EL (cell line): ENCODE measurements around the gene RPS23.

ENCODE experiments used
- DNase-seq: peaks from one replicate; pipeline ENCODE4 v3.0.0-alpha.2; 2016

The RPS23 gene

DNA sequence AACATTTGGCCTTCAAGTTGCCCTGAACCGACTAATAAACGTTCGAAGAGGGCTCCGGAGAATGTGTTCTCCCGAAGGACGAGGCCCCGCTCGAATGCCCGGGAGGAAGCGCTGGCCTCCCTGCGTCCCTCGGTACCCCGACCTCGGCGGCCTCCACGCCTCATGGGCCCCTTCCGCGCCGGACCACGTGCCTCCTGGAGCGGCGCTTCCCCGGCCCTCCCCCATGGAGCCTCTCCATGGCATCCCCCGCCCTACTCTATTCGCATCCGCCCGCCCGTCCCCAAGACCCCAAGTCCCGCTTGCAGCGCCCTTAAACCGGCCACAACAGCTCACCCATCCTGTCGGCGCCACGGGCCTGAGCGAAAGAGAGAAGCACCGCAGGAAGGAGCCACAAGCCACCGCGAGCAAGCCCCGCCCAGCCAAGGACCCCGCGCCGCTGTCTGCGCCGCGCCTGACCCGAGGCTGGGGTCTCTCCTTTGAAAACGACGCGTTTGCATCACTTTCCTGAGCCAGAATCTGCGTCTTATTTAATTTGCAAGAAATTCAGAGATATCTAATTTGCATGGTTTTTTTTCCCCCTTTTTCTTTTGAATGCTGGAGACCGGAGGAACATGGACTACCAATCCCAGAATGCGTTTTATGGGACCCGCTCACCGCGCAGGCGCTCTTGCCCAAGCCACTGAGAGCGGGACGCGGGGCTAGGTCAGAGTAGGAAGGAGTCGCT, at the start of gene RPS23:
TSS of gene RPS23 (minus strand) at position 368 of the 724 bp plus-strand sequence. CDS start at position 337, 31 bp downstream.
- DNase-seq, result peak; percentile 92

- no peak for DNase-seq
Measured at GRCh38 chr5:82327941-82328340, 49.8 kb upstream of the RPS23 start.

- no peak for DNase-seq
Measured at GRCh38 chr5:82325996-82326395, 47.8 kb upstream of the RPS23 start.

- DNase-seq, result no peak
Measured at GRCh38 chr5:82325155-82325554, 47.0 kb upstream of the RPS23 start.

GRCh38 chr5:82320966-82321365, 42.8 kb upstream of the RPS23 start:
- peak; percentile 16 for DNase-seq

DNA sequence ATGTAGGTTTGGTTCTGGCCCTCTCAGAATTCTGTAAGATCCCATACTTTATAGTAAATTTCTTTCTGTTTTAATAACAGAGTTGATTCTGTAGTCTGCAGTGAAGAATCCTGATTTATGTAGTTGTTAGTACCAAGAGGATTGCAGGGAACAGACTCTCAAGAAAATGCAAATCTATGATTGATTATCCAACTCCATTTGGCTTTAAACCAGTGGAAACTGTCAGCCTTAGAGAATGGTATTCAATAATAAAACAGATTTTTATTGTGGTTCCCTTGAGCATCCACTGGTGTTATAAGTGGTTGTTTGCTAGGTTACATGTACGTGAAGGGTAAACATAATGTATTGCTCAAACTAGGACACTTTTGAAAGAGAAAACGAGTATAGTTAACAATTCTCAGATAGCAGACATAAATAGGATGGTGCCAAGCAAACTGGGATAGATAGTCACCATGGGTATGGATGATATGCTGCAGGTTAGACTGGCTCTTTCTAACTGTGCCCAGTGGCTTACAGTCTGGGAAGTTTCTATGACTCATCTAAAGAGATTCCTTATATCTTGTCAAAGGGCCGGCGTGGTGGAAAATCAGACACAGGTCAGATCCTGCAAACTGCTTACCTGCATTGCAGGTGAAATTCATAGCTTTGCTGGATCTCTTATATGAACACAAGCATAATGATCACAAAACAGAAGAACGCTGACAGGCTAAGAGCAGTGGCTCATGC, 41.7 kb upstream of the RPS23 start:
- no peak for DNase-seq

DNA sequence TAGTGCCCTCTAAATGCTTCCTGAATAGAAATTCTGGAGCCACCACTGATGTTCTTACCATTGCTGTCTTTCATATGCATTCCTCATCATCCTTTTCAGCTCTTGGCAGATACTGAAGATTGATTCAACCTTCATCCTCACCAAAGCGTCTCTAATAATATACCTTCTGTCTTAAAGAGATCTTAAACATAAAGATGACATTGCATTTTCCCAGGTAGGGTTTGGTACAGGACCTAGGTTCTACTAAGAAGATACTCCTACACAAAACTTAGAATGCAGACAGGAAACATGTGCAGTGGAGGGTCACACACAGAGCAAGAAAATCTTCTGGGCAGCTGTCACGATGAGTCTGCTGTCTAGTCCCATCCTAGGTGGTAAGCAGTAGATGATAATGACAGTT, 41.0 kb upstream of the RPS23 start:
- DNase-seq, result no peak

GRCh38 chr5:82314964-82315758, 37.0 kb upstream of the RPS23 start:
- DNase-seq, result no peak

DNA sequence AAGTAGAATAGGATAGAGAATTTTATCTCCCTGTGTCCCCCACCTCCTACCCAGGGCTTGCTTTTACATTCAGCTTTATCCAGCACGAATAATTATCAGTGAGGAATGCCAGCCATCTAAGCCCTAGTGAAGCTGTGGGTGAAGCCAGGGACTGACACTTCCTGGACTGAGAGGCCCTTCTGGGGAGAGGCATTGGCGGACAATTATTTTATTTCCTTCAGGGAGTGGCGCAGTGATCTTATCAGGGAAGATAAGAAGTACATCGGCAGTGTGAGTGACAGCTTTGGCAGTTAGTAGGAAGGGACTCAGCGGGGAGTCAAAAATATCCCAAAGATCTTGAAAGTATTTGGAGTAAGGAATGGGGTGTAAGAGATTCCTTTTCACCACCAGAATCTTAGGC, 34.9 kb upstream of the RPS23 start:
- DNase-seq, result no peak

- DNase-seq, result peak; percentile 69
Measured at GRCh38 chr5:82312373-82312856, 34.3 kb upstream of the RPS23 start.

DNA sequence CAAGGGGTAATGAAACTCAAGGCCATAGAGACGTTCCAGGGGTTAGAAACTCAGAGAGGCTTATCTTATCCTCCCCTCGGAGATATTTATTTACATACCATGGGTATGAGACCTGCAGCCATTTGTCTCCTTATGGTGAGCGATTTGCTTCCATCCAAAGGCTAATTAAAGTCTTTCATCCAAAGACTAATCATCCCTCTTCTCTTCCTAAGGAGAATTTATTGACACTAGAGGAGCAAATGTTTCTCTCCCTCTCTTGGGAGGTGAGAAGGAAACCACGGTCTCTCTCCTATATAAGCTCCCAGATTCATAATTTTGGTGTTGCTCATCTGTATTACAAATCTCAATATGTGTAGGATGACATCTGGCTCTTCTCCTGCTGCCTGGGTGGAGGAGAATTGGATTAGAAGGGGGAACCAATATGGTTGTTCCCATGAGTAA, 31.0 kb upstream of the RPS23 start:
- DNase-seq, result no peak

GRCh38 chr5:82308416-82308815, 30.3 kb upstream of the RPS23 start:
- no peak for DNase-seq

- no peak for DNase-seq
Measured at GRCh38 chr5:82307451-82307850, 29.3 kb upstream of the RPS23 start.

DNA sequence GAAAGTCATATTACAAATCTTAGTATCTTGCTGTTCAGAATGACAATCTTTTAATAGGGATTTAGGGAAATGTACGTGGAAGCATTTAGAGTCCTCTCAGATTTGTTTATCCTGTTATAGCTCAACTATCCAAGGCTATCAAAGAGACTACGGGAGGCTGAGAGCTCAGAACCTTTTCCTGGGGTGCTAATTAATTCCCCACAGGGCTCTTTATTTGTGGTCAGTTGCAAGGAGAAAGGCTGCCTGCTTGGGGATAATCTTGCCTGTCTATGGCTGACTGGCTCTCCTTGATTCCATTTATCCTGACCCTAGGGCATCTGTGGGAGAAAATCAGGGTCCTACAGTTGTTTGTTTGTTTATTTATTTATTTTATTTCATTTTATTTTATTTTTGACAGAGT, 28.0 kb upstream of the RPS23 start:
- no peak for DNase-seq

GRCh38 chr5:82301190-82301589, 23.0 kb upstream of the RPS23 start:
- DNase-seq, result no peak

DNA sequence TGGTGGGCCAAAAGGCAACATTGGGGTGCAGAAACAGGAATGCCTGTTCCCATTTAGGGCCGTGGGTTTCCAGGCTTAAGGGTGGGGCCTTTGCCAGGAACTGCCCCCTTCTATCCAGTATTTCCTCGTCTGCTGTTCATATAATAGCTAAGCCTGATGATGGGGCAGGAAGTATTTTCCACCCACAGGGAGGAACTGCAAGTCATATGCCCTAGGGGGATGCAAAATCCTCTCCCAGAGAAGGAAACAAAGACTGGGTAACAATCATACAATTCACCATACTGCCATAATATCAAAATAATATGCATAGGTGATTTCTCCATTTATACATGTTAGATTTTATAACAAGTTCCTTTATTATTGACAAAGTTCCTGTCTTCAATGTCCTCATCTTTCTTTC, 20.5 kb upstream of the RPS23 start:
- no peak for DNase-seq

GRCh38 chr5:82297711-82298110, 19.6 kb upstream of the RPS23 start:
- DNase-seq, result no peak

DNA sequence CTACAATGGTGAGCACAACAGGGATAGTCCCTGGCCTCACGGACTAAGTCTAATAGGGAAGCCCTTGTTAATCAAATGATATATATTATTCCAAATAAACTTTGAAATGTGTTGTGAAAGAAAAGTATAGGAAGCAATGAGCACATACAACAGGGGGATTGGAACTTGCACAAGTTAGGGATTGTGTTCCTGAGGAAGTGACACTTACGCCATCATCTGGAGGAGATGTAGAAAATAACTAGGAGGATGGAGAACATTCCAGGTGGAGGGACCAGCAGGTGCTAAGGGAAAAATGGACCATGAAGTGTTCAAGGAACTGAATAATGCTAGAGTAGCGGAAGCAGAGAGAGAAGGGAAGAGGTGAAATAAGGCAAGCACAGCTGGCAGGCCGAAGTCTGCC, 18.8 kb upstream of the RPS23 start:
- DNase-seq, result no peak

DNA sequence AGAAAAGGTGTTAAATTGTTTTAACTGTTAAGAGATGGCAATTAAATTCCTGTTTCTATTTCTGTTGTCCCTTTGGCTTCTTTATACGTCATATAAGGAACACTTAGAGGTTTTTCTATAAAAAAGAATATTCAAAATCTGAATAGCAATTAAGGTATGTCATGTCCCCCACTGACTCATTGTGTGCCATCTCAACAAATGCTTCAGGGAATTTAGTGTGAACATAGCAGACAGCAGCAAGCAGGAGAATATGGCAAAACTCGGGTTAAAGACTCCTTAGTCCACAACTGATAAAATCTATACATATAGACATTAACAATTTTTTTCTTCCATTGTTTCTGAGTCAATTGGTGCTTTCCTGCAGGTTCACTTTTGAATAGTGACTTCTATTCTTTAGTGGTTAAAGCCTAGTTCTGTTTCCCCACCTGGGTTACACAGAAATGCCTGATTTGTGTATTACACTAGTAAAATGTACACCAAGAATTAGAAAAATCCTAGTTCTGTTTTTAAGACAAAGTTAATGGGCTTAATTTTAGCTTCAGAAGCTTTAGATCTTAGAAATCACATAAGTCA, 17.9 kb upstream of the RPS23 start:
- DNase-seq, result no peak

DNA sequence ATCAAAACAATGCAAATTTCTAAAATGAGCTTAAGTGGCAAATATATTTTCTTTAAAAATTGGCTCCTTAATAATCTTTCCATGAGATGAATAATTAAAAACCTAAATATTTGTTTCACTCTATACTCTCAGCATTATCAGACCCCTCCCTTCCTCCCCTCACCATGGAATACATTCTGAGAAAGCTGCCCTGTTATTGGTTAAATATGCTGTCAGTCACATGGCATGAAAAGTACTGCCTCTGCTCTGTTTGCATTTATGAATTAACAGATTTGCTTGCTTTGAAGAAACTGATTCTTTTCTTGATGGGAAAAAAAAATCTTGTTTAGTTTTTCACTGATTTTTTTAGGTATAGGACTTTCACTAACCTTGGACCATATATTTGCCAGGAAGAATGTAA, 17.0 kb upstream of the RPS23 start:
- no peak for DNase-seq

DNA sequence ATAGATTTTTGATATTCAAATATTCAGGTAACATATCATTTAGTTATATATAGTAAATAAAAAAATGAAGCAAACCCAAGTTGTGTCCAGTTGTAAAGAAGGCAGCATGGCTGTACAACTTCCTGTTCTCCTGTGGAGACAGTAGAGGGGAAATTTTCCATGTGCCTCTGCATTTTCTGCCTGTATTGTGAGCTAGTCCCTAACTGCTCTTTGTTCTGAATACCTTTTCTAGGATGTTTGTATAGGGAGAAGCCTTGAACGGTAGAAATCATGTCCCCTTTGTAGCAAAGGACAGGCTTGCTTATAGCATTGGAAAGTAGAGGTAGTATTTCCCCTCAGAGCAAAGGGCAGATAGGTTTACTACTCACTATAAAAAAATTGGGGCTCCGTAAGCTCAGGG, 13.3 kb upstream of the RPS23 start:
- DNase-seq, result no peak

DNA sequence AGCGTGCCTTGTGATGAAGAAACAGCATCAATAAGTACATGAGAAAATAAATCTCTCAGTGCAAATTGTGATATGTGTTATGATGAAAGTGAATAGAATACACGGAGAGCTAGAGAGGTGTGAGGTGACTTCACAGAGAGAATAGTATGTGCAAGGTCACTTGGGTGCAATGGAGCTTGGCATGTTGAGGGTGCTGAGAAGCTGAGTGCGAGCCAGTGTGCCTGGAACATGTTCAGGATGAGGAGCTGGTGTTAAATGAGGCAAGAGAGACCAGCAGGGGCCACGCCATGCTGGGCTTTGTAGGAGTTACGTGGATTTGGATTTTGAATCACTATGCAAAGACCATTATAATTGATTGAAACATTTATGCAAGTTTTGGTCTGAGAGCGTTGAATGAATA, 12.8 kb upstream of the RPS23 start:
- no peak for DNase-seq

- DNase-seq, result no peak
Measured at GRCh38 chr5:82290005-82290404, 11.9 kb upstream of the RPS23 start.
